Myocyte (in vitro differentiated cells): Measurements from ENCODE around the gene CYP8B1. TPM values are rescaled to one million over a fixed set of nuclear protein-coding genes. Genes with fewer than 3 reads are reported as not detected.

Experiments
- DNase-seq: peaks from one replicate; pipeline ENCODE4 v3.0.0-alpha.2; 2012; ENCODE audit warnings: low read depth
- total RNA-seq: library from RNA; depleted of rRNA; stranded (reverse); fragments of >200 nt; gene quantifications from 2 replicates; pipeline ENCODE4 v1.2.3, GENCODE V29; 2014

CYP8B1 gene
- total RNA-seq, 1 donor from 2014 or later = not detected

DNA sequence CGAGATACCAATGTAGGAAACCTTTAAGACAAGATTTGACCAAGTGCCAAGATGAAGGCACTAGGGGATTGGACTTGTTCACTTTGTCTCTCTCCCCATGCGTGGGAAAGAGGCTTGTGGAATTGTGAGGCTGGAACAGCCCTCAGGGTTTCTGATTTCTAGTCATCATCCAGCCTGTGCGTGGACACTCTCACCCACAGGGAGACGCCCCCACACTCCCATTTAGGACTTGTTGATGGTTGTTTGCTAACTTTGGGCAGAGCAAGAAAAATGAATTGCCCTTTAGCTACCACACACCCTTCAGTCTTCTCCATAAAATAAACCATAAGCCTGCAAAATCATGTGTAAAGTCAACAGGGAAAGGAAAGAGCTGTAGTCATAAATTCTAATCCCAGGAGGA is 48.0 kb downstream of the CYP8B1 start:
- no peak for DNase-seq

GRCh38 chr3:42827023-42827422 is 48.7 kb downstream of the CYP8B1 start:
- DNase-seq = no peak

DNA sequence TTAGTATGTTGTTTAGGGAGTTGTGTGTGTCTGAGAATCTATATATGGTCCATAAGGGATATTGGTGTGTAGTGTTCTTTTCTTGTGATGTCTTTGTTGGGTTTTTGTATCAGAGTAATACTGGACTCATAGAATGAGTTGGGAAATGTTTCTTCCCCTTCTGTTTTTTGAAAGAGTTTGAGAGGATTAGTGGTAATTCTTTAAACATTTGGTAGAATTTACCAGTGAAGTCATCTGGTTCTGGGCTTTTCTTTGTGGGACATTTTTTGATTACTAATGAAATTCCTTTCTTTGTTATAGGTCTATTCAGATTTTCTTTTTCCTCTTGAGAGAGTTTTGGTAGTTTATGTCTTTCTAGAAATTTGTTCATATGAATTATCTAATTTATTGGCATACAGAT is 49.5 kb downstream of the CYP8B1 start:
- no peak for DNase-seq

DNA sequence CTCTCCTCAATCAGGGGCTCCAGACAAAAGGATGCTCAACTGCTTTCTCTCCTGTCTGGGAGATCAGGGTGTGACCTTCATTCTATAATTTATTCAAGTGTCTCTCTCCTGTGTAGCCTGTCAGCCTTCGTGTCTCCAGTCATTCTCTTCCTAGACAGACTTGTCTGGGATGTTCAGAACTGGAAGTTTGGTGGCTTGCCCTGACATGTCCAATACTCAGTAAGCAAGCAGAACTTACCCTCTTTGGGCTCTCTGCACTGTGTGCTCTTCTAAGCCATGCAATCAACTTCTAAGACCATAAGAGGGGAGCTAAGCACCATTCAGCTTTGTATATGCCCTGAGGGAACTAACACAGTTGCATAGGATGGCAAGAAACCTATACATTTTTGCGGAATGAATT is 52.3 kb downstream of the CYP8B1 start:
- peak; percentile 25 for DNase-seq

DNA sequence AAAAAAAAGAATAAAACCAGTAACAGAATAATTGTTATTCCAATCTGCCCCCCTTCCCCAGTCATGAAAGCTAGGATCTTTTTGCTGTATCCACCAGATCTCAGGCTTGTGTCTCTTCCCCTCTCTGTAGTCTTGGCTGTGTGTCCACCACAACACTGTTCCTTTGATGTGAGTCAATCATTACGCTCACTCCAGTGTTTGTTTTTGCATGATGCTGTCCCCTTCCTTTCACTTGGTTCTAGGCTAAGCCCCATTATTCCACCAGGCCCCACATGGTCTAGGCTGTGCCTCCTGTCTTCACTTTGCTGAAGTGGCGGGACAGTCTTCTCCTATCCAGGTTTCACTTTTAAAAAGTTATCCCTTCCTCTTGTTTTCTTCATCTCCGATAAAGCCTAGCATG is 52.9 kb downstream of the CYP8B1 start:
- no peak for DNase-seq

Other genes with a start within 250 kb of the CYP8B1 start
- 96.8 and 103 TPM in 2 replicates for gene ZBTB47, start 222.2 kb downstream of the CYP8B1 start, total RNA-seq
- 55.6 and 67.1 TPM in 2 replicates for gene KLHL40, start 190.3 kb downstream of the CYP8B1 start, total RNA-seq
- 12.3 and 26.6 TPM in 2 replicates for gene HHATL, start 173.1 kb downstream of the CYP8B1 start, total RNA-seq
- gene CCDC13, start 102.6 kb downstream of the CYP8B1 start, total RNA-seq = 1.0 and 1.2 TPM in 2 replicates
- gene HIGD1A, start 71.4 kb downstream of the CYP8B1 start, total RNA-seq = 192 and 193 TPM in 2 replicates
- 0.11 TPM in 1 of 2 replicates, not detected in the other for gene ACKR2, start 66.4 kb downstream of the CYP8B1 start, total RNA-seq
- gene ZNF662, start 30.3 kb upstream of the CYP8B1 start, total RNA-seq = 1.1 and 1.3 TPM in 2 replicates
- gene GASK1A, start 103.4 kb upstream of the CYP8B1 start, total RNA-seq = not detected in 2 replicates
- 23.1 and 32.0 TPM in 2 replicates for gene POMGNT2, start 230.2 kb upstream of the CYP8B1 start, total RNA-seq